PC-3 (cell line): ENCODE data around the gene RAX.

Experiments
- EZH2phosphoT487 ChIP-seq: fragments of 300-600 bp; sonication (generic); IDR thresholded peaks from 2 replicates; pipeline ENCODE4 v1.6.1; 2018; ENCODE audit warnings: mild to moderate bottlenecking, antibody characterized with exemption, low read length, borderline replicate concordance
- TF ChIP-seq, protein P1 (sequence below): fragments of 300-600 bp; sonication (generic); conservative IDR thresholded peaks from 2 replicates; pipeline ENCODE4 v1.5.1; 2017; ENCODE audit warnings: antibody characterized with exemption, low read depth, mild to moderate bottlenecking, low read length

DNA sequence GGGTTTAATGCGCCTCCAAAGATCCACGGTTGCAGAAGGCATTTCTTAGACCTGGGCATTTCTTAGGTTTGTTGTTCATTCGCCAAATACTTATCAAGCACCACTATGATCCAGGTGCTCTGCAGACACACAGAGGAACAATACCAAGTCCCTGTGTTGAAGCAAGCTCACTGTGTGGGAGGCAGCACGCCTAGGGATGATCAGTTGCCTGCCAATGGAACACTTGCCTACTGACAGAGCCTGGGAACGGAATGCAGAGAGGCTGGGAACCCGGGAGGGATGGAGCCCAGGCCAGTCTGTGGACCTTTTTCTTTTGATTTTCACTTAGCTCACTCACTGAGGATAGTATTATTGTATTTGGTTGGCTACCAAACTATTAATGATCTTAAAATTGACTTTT lies 55.2 kb downstream of the RAX start:
- TF ChIP-seq, protein P1, sequence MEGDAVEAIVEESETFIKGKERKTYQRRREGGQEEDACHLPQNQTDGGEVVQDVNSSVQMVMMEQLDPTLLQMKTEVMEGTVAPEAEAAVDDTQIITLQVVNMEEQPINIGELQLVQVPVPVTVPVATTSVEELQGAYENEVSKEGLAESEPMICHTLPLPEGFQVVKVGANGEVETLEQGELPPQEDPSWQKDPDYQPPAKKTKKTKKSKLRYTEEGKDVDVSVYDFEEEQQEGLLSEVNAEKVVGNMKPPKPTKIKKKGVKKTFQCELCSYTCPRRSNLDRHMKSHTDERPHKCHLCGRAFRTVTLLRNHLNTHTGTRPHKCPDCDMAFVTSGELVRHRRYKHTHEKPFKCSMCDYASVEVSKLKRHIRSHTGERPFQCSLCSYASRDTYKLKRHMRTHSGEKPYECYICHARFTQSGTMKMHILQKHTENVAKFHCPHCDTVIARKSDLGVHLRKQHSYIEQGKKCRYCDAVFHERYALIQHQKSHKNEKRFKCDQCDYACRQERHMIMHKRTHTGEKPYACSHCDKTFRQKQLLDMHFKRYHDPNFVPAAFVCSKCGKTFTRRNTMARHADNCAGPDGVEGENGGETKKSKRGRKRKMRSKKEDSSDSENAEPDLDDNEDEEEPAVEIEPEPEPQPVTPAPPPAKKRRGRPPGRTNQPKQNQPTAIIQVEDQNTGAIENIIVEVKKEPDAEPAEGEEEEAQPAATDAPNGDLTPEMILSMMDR = no peak
- no peak for TF ChIP-seq EZH2phosphoT487
